ENCODE data around the gene CAP2.
A peak's percentile ranks its signal among the peaks of the same experiment; 100 is the strongest.
"Not testable (repeated sequence)": the region's sequence is repeated elsewhere in the genome, so short reads cannot be mapped to it uniquely, and the experiment has no call there.

Gene CAP2

GRCh38 chr6:17505767-17506280, 112.4 kb downstream of the CAP2 start:
- DNase-seq, result peak; percentile 63

- DNase-seq, result no peak
Observed at GRCh38 chr6:17506531-17506930, 113.1 kb downstream of the CAP2 start.

- DNase-seq, result no peak
Observed at GRCh38 chr6:17506962-17507361, 113.6 kb downstream of the CAP2 start.

- no peak for DNase-seq
Observed at GRCh38 chr6:17511084-17511483, 117.7 kb downstream of the CAP2 start.

GRCh38 chr6:17511580-17511979, 118.2 kb downstream of the CAP2 start:
- DNase-seq, result no peak

GRCh38 chr6:17519120-17519519, 125.7 kb downstream of the CAP2 start:
- peak; percentile 19 for DNase-seq

GRCh38 chr6:17525637-17526036, 132.2 kb downstream of the CAP2 start:
- DNase-seq, result no peak

GRCh38 chr6:17527076-17527475, 133.7 kb downstream of the CAP2 start:
- no peak for DNase-seq

GRCh38 chr6:17530321-17530835, 137.0 kb downstream of the CAP2 start:
- DNase-seq, result no peak

GRCh38 chr6:17536586-17536985, 143.2 kb downstream of the CAP2 start:
- peak; percentile 9 for DNase-seq

- DNase-seq, result no peak
Observed at GRCh38 chr6:17542243-17542642, 148.8 kb downstream of the CAP2 start.

- DNase-seq, result not testable (repeated sequence)
Observed at GRCh38 chr6:17545681-17546080, 152.3 kb downstream of the CAP2 start.

GRCh38 chr6:17551383-17551958, 158.1 kb downstream of the CAP2 start:
- DNase-seq, result no peak

GRCh38 chr6:17552861-17553260, 159.5 kb downstream of the CAP2 start:
- no peak for DNase-seq

- DNase-seq, result no peak
Observed at GRCh38 chr6:17556014-17556413, 162.6 kb downstream of the CAP2 start.

GRCh38 chr6:17562636-17563035, 169.2 kb downstream of the CAP2 start:
- no peak for DNase-seq

- no peak for DNase-seq
Observed at GRCh38 chr6:17565399-17565798, 172.0 kb downstream of the CAP2 start.

GRCh38 chr6:17574866-17575560, 181.6 kb downstream of the CAP2 start:
- peak; percentile 81 for DNase-seq

- no peak for DNase-seq
Observed at GRCh38 chr6:17577059-17577458, 183.7 kb downstream of the CAP2 start.

- DNase-seq, result peak; percentile 46
Observed at GRCh38 chr6:17580518-17581048, 187.2 kb downstream of the CAP2 start.

- not testable (repeated sequence) for DNase-seq
Observed at GRCh38 chr6:17581282-17581681, 187.9 kb downstream of the CAP2 start.

GRCh38 chr6:17583811-17584210, 190.4 kb downstream of the CAP2 start:
- DNase-seq, result no peak

GRCh38 chr6:17584241-17584803, 190.9 kb downstream of the CAP2 start:
- DNase-seq, result peak; percentile 78
